AG04450 (cell line): ENCODE results near the gene KIAA1958. TPM values are rescaled to one million over a fixed set of nuclear protein-coding genes. Genes with fewer than 3 reads are reported as not detected.

Experiments used
- CTCF ChIA-PET: fragments of 300-600, 350-600 bp; formaldehyde crosslinking; extraction: SDS; loops from one replicate; lab custom pipeline; 2022; ENCODE audit warnings: antibody characterized with exemption, inconsistent platforms; lab: Charles Lee
- POLR2A ChIA-PET: fragments of 350-600 bp; formaldehyde crosslinking; extraction: SDS; loops from one replicate; lab custom pipeline; 2021; ENCODE audit warnings: antibody characterized with exemption, inconsistent platforms; lab: Yijun Ruan, JAX
- DNase-seq: peaks from one replicate; pipeline ENCODE4 v3.0.0-alpha.2; 2011; ENCODE audit warnings: low read depth, low spot score
- H3K27ac ChIP-seq: one replicate; pipeline ENCODE4 v1.5.1; 2012; ENCODE audit warnings: low read depth, low read length, control low read depth
- H3K27me3 ChIP-seq: one replicate; pipeline ENCODE4 v1.6.0; 2012; ENCODE audit warnings: low read length; ENCODE audit not compliant: control insufficient read depth, insufficient read depth
- H3K4me3 ChIP-seq: 2 replicates; pipeline ENCODE4 v1.5.1; 2011; ENCODE audit warnings: mild to moderate bottlenecking, low read depth, low read length, control low read depth
- H3K9me3 ChIP-seq: 2 replicates; pipeline ENCODE4 v1.5.1; 2012; ENCODE audit warnings: low read length; ENCODE audit not compliant: control insufficient read depth, insufficient read depth
- polyA plus RNA-seq: library from polyadenylated mRNA; depleted of rRNA; stranded (reverse); fragments of >200 nt; gene quantifications from 2 replicates; pipeline ENCODE4 v1.2.3, GENCODE V29; 2011
- TF ChIP-seq, protein P1 (sequence below): IDR thresholded peaks from 2 replicates; pipeline ENCODE4 v1.5.1; 2011; ENCODE audit warnings: low read depth, low read length, control low read depth, inconsistent platforms

KIAA1958 gene
- polyA plus RNA-seq, 1 experiment = 0.88 TPM

DNA sequence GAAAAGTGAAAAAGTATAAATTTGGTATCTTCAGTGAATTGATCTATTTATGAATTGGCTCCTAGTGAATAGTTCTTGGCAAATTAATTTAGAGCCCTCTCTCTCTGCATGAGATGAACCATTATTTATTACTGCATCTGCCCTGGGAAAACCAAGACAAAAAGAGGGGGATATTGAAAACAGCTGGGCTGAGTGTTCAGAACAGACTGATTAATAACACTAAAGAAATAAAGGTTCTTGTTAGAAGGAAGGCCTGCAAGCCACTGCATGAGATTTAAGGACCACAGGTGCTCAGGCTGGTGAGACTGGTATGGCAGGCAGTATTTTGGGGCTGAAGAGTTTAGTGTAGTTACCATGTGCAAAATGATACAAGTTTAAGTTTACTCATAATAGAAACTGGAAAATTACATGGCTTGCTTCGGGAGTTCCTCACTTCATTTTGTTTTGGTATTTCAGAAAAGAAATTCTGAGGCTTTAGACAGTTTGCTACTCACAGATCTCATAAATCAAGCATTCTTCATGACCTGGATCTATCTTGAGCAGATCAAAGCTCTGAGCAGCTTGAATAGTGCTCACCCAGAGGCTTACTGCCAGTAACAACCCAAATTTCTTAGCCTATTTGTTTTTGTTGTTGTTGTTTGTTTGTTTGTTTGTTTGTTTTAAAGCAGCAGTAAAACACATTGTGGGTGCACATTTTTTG lies 56.1 kb downstream of the KIAA1958 start:
- DNase-seq = no peak
- no peaks in the 10 kb centered on the region for H3K9me3 ChIP-seq
- TF ChIP-seq, protein P1, sequence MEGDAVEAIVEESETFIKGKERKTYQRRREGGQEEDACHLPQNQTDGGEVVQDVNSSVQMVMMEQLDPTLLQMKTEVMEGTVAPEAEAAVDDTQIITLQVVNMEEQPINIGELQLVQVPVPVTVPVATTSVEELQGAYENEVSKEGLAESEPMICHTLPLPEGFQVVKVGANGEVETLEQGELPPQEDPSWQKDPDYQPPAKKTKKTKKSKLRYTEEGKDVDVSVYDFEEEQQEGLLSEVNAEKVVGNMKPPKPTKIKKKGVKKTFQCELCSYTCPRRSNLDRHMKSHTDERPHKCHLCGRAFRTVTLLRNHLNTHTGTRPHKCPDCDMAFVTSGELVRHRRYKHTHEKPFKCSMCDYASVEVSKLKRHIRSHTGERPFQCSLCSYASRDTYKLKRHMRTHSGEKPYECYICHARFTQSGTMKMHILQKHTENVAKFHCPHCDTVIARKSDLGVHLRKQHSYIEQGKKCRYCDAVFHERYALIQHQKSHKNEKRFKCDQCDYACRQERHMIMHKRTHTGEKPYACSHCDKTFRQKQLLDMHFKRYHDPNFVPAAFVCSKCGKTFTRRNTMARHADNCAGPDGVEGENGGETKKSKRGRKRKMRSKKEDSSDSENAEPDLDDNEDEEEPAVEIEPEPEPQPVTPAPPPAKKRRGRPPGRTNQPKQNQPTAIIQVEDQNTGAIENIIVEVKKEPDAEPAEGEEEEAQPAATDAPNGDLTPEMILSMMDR = no peak
- ChIA-PET POLR2A (no interaction called here), CTCF (interaction anchor here (0.6 kb wide), 1 partner anchor 36 kb away, joined by 4 read pairs; no protein-coding TSS in a partner anchor)
- H3K27ac ChIP-seq = no peak overlapping the region
- no peaks in the 10 kb centered on the region for H3K27me3 ChIP-seq
- H3K4me3 ChIP-seq = no peak overlapping the region

DNA sequence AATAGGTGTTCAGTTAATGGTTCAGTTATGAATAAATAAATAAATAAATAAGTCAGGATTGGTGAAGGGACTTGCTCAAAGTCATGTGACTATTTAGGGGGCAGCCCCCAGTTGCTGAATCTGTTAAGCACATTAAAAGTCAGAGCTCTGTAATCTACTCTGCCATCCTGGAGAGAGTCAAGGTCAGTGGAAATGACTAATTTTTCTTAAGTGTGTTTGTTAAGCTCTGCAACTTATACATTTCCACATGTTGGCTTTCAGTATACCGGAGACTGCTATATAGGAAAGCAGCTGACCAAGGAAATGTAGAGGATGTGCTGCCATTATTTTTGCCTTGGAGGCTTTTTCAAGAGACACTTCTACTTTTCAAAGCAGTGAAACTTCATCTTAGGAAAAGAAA lies 57.9 kb downstream of the KIAA1958 start:
- Histone ChIP-seq H3K4me3 (no peak overlapping the region), H3K27ac (no peak overlapping the region), H3K27me3 (no peaks in the 10 kb centered on the region), H3K9me3 (no peaks in the 10 kb centered on the region)
- no peak for DNase-seq
- TF ChIP-seq, protein P1 = no peak
- CTCF ChIA-PET = no interaction called here
- POLR2A ChIA-PET = no interaction called here

- TF ChIP-seq, protein P1 = no peak
- no peak overlapping the region for H3K27ac ChIP-seq
- POLR2A ChIA-PET = no interaction called here
Observed at GRCh38 chr9:112545237-112545636, 58.6 kb downstream of the KIAA1958 start.

DNA sequence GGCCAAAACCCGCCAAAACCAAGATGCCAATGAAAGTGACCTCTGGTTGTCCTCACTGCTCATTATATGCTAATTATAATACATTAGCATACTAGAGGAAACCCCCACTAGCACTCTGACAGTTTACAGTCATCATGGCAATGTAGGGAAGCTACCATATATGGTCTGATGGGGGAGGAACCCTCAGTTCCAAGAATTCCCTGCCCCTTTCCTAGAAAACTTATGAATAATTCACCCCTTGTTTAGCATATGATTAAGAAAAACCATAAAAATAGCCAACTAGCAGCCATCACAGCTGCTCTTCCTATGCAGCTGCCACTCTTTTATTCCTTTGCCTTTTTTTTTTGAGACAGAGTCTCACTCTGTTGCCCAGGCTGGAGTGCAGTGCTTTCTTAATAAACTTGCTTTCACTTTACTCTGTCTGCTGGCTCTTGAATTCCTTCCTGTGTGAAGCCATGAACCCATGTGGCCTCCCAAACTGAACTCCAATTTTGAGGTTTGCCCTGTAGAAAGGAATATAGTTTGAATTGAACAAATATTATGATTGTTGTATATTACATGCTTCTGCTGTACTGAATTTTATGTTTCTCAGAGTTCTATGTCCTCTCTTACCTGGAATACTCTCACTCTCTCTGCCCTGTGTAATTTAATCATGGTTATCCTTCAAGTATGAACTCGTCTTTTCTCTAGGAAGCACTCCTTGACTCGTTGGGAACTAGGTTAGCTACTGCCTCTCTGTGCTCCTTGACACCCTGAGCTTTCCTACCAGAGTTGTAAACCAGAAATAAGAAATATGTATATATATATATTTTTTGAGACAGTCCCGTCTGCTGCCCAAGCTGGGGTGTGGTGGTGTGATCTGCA lies 59.8 kb downstream of the KIAA1958 start:
- DNase-seq = no peak
- no peak overlapping the region for H3K4me3 ChIP-seq
- no peaks in the 10 kb centered on the region for H3K27me3 ChIP-seq
- no peaks in the 10 kb centered on the region for H3K9me3 ChIP-seq
- no peak overlapping the region for H3K27ac ChIP-seq
- TF ChIP-seq, protein P1 = no peak
- CTCF ChIA-PET = no interaction called here
- POLR2A ChIA-PET = no interaction called here

More at GRCh38 chr9:112545237-112545636, 58.6 kb downstream of the KIAA1958 start:
- H3K27me3 ChIP-seq = no peaks in the 10 kb centered on the region
- H3K9me3 ChIP-seq = no peaks in the 10 kb centered on the region
- DNase-seq = no peak
- CTCF ChIA-PET = no interaction called here
- no peak overlapping the region for H3K4me3 ChIP-seq
